NCI-H187 (cell line): ENCODE data around the gene PRRG1.
"Not testable (repeated sequence)": the region's sequence is repeated elsewhere in the genome, so short reads cannot be mapped to it uniquely, and the experiment has no call there.

ENCODE experiments used
- DNase-seq, 2 experiments: peaks; one replicate each; lab custom pipeline; 2025; lab: John Stamatoyannopoulos, UW

PRRG1 gene

DNA sequence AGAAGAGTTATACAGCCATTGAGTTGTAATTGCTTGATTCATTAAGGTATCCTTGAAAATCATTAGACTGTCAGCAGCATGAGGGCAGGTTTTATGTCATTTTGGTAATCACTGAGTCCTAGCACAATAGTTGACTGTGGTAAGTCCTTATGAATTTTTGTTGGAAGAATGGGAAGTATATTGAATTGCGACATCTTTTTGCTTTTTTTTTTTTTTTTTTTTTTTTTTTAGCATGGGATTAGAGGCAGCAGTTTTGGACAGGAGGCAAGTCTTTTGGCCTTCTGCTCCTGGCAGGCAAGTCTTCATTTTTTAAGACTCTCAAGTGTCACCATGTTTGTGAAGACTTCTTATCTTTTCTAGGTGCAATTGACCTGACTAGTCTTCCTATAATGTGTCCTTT, 29.7 kb downstream of the PRRG1 start:
- no peak for DNase-seq

DNA sequence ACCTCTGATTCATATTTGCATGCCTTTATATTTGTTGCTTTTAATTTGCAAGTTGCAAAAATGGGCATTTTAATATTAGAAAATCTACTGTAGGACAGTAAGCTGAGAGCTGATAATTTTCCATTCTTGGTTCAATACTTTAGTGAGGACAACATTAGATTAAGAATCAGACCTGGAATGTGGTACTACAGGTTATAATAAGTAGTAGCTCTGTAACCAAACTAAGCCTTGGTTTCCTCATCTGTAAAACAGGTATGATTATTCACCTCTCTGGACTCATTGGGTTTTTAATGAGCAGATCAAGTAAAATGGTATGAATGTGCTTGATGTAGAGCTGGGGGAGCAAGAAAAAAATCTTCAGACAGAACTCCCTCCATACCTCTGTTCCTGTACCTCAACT, 31.1 kb downstream of the PRRG1 start:
- DNase-seq, result no peak

DNA sequence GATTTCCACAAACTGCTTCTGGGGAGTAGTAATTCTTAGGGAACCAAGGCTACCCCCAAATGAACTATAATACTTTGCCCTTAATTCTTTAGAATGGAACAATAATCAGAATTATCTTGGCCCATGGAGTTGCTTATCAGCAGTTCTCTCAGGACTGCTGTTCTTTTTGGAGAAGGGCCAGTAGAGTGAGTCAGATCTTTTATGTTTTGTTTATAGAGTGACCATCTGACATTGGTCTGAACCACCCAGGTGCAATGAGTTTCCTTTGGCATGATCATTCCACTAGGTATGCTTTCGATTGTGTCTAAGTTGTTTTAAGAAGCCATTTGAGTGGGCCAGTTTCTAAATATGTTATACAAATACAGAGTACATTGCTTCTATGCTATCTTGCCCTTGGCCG, 31.8 kb downstream of the PRRG1 start:
- DNase-seq, result no peak

DNA sequence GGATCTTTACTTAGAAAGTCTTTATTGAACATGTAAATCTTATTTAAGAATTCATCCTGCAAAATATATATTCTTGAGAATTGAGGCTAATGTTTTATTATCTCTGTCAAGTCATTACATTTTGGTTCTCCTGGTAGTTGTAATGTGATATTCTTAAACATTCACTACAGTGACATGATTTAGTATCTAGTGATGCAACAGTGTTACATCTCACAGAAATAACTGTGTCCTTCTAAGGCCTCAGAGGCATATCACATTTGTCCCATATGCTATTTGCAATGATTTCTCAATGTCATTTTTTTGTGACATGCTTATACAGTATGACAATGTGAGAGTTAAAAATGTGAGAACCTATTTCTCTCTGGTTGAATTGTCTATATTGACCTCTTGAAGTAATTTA, 34.1 kb downstream of the PRRG1 start:
- DNase-seq, result no peak

- no peak for DNase-seq
Observed at GRCh38 chrX:37388413-37388812, 39.2 kb downstream of the PRRG1 start.

DNA sequence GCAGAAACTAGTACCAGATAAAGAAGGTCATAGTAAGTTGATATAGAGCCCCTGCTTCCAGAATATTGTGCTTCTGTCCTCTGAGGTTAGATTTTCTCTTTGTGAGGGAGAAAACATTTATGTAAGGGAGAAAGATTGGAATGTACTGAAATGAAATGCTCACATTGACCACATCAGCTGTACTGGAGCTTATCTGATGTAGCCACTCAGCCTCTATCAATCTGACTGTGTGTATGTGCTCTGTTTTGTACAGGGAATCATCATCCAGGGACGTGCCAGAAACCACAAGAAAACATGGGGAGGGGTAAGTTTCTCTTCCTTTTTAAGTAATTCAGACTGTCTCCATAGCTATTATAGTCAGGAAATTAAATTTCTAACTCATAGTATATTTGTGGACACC, 56.8 kb downstream of the PRRG1 start:
- no peak for DNase-seq

DNA sequence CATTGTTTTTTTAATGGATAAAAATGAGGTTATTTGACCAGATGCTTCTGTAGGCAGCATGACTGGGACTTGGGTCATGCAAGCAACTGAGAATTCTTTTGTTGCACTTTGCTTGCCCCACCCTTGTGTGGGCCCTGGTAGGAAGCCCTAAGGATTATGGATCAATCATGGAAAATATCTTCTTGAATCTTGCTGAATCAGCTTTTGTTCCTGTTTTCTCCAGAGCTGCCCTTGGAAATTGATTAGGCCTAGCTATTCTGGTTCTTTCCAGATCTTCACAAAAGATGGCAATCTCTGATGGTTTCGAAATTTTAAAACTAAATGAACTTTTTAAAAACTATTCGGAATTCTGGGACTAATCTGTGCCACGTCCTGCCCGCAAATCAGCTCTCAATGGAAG, 58.6 kb downstream of the PRRG1 start:
- no peak for DNase-seq

DNA sequence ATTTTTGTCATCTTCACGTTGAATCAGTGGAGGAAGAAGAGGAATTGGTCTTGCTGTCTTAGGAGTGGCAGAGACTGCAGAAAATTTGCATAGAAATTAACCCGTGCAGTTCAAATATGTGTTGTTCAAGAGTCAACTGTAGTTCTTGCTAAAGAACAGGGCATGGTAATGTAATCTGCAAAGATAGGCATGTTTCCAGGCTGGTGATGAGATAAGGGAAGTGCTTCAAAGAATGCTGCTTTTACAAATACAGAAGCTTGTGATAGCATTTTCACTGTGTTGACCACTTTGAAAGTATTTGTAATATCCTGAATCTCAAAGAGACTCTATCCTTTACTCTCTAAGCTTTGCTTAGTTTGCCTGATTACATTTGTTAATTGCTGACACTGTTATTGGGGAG, 60.1 kb downstream of the PRRG1 start:
- DNase-seq, result no peak

DNA sequence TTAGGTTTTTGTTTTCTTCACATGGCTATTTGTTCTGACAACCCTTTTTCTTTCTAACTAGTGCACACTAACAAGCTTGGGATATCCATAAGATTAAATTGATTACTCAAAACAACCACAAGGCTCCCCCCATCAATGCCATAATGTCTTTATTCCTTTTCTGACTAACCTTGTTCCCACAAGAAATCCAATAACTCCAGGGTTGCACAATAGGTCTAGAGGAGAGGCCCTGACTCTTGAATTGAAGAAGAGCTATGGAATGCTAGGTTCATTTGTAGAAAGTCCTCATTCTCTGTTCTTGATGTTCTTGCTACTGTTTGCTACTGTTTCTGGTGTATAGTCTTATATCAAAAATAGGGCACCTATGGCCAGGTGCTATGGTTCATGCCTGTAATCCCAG, 71.0 kb downstream of the PRRG1 start:
- no peak for DNase-seq

DNA sequence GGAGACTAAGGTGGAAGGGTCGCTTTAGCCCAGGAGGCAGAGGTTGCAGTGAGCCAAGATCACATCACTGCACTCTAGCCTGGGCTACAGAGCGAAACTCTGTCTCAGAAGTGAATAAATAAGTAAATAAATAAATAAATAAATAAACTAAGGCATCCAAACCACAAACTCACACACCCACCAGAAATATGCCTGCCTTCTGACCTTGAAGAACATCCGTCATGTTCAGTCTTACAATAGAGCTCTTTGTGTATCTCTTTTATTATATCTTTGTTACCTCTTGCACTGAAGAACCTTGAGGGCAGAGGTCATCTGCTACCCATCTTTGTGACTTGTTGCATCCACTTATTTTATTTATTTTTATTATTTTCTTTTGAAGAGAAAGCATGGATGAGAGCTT, 71.6 kb downstream of the PRRG1 start:
- no peak for DNase-seq

DNA sequence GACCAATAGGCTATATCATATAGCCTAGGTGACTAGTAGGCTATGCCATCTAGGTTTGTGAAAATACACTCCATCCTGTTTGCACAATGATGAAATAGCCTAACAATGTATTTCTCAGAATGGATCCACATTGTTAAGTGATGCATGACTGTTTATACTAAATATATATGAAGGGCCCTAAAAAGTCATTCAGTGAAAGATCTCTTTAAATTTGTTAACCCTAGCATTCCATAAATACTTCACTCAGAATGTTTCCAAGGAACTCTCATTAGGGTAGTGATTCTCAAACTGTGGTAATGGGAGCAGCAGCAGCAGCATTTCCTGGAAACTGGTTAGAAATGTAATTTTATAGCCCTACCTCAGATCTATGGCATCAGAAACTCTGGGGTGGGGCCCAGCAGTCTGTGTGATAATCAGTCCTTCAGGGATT, 74.9 kb downstream of the PRRG1 start:
- DNase-seq, result no peak

DNA sequence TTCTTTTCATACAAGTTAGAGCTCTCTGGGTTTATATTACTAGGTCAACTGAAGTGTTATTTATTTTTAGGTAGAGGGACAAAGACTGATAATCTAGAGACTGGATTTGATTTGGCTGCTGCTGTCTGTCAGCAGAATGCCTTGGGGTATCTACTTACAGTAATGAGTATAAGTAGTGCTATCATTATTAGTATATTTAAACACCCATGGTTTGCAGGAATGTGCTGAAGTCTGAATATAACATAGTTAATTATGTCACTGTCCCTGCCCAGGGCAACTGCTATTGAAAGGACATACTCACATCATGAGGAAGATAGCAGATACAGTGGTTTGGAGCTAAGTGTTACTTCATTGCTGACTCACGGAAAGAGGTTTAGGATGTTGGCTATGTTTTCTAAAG, 76.2 kb downstream of the PRRG1 start:
- no peak for DNase-seq

DNA sequence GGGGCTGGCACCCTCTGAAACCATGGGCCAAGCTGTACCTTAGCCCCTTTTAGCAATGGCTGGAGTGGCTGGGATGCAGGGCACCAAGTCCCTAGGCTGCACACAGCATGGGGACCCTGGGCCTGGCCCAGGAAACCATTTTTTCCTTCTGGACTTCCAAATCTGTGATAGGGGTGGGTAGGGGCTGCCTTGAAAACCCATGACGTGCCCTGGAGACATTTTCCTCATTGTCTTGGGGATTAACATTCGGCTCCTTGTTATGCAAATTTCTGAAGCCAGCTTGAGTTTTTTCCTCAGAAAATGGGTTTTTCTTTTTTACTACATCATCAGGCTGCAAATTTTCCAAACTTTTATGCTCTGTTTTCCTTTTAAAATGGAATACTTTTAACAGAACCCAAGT, 79.8 kb downstream of the PRRG1 start:
- not testable (repeated sequence) for DNase-seq

- DNase-seq, result no peak
Observed at GRCh38 chrX:37434362-37434761, 85.2 kb downstream of the PRRG1 start.

DNA sequence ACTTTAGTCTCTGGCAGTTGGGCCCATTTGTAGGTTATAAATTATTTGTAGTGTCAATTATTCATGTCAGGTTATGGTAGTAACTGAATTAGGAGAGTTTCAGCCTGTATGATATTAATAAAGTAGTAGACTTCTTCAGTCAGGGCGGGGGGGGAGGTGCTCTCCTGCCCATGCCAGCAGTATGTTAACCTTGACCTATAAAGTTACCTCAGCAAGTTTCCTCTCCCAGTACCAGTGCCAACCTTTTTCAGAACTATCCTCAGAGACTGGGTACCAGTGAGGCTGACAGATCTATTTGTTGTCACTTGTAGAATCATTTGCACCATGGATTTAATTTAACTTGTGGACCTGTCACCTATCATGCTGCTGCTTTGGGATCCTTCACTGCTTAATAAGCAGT, 88.0 kb downstream of the PRRG1 start:
- no peak for DNase-seq

- no peak for DNase-seq
Observed at GRCh38 chrX:37441377-37441776, 92.2 kb downstream of the PRRG1 start.

DNA sequence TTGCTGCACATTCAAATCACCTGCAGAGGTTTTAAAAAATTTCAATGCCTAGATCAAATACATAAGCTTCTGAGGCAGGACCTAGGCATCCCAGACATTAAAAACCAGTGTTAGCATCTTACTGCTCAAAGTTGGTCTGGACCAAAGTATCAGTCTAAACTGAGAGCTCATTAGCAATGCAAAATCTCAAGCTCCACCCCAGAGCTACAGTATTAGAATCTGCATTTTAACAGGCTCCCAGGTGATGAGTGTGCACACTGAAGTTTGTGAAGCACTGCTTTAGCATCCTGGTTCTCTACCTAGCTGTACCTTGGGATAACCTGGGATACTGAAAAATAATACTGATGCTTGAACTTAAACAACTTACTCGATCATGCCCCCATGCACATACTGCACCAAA, 96.0 kb downstream of the PRRG1 start:
- no peak for DNase-seq

DNA sequence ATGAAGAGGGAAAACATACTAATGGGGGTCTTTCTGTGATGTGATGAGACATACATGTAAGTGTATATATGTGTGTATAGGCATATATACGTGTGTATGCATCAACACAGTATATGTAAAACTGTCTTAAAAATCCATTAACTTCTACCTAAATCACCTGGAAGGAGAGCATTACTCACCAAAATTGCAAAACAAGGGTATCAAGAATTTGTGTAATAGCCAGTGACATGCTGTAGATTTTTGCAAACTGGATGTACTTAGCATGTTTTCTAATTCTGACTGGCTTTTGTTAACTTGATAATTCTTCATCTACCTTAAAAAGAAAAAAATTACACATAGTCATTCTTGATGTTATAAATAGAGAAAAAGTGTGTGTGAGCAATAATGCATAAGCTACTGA, 104.7 kb downstream of the PRRG1 start:
- DNase-seq, result no peak

DNA sequence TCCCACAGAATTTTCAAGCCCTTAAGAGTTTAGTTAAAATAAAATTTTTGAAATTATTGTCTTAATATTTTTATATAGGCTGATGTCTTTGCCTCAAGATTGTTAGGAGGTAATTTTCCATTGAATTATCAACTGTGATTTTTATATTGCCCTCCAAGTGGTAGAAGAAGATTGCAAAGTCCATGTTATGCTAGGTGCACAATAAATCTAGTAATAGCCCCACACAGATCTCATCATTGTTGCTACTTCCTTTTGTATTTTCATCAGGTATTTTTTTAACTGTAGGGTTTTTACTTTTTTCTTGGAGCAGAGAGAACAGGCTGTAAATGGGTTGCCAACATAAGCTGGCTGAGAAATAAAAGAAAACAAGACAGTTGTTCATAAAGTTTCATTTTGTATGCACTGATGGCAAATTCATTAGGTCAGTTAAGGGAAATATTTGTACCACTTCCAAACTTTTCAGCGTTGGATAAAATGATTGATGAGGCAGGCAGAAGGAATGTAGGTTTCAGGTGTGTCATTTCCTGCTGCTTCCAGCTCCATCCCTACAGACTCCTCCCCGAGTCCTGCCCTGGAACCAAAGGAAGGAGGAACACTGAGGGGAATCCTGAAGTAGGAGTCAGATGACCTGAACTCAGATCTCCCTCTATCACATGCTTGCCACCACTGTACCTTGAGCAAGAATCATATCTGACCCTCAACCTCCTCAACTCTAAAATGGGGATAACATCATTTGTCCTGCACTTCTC, 105.5 kb downstream of the PRRG1 start:
- no peak for DNase-seq

DNA sequence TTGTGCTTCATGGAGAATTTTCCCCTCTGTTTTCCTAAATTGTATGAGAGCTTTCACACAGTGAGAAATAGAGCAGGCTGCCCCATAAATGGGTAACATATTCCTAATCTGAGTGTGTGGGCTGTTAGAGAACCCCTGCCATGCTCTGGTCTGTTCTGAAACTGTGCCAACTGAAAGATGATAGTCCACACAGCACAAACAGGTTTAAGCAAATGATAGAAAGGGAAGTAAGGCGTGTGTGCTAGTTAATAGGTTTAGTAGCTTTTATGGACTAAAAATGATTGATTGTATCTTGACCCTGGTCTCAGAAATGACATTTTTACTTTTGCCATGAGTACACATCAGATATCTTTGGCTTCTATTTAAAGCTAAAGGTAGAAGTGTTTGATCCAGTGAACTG, 106.2 kb downstream of the PRRG1 start:
- DNase-seq, result no peak

DNA sequence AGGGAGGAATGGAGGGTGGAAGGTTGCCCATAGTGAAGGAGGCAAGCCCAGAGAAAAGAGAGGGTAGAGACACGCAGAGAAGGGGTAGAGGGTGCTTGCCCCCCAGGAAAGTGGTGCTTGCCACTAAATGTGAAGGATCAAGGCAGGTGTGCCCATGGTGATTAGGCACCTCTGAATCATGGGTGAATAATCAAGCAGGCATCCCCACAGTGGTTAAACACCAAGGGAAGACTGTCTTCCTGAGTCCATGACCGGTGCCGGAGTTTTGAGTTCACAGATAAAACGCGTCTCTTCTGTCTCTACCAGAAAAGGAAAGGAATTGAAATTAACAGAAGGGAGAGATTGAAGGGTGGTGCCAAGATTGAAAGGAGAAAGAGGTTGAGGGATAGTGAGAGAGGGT, 111.1 kb downstream of the PRRG1 start:
- not testable (repeated sequence) for DNase-seq

DNA sequence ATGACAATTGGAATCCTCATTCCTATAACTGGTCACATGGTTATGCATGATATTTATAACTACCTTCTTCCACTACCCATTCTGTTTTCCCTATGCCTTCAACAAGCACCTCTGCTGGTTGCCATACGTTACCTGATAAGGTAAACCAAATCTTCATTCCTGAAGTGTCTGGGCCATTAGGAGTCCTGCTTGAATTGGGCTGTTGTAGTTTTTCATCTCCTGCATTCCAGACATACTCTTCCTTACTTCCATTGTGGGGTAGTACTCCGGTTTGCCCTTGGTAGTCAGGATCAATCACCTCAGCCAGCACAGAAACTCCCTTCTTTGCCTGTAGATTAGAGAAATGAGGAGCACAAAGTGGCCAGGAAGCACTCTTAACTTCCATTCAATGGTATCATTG, 113.2 kb downstream of the PRRG1 start:
- DNase-seq, result no peak

- no peak for DNase-seq
Observed at GRCh38 chrX:37468124-37468739, 119.1 kb downstream of the PRRG1 start.

- no peak for DNase-seq
Observed at GRCh38 chrX:37470711-37471110, 121.5 kb downstream of the PRRG1 start.
